GM20000 (cell line): Measurements from ENCODE around the gene ZNF74.
"Not testable (repeated sequence)": the region's sequence is repeated elsewhere in the genome, so short reads cannot be mapped to it uniquely, and the experiment has no call there.

ENCODE experiments used
- DNase-seq: peaks from one replicate; pipeline ENCODE4 v3.0.0; 2012; ENCODE audit warnings: low spot score
- TF ChIP-seq, protein P1 (sequence below): IDR thresholded peaks from 2 replicates; pipeline ENCODE4 v1.5.1; 2012; ENCODE audit warnings: mild to moderate bottlenecking, control low read depth; ENCODE audit errors: extremely low read depth, missing control alignments

ZNF74 gene

DNA sequence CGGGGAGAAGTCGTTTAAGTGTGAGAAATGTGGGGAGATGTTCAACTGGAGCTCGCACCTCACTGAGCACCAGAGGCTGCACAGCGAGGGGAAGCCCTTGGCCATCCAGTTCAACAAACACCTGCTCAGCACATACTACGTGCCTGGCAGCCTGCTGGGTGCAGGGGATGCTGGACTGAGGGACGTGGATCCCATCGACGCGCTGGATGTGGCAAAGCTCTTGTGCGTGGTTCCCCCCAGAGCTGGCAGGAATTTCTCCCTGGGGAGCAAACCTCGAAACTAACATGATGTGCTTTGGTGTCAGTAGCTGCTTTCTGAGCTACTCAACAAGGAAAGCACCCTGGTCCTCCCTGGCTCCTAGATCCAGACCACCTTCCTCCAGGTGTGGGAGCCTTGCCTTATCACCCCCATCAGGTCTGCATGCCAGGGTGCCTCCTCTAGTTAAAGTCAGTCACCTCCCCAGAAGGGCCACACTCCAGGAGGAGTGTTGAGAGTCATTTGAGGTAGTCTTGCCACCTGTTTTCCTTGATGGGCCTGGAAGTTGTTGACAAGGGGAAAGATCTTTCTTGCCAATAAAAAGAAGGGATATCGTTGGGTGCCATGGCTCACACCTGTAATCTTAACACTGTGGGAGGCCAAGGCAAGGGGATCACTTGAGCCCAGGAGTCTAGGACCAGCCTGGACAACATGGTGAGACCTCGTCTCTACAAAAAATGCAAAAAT, 12.9 kb downstream of the ZNF74 start:
- DNase-seq: no peak
- TF ChIP-seq, protein P1, sequence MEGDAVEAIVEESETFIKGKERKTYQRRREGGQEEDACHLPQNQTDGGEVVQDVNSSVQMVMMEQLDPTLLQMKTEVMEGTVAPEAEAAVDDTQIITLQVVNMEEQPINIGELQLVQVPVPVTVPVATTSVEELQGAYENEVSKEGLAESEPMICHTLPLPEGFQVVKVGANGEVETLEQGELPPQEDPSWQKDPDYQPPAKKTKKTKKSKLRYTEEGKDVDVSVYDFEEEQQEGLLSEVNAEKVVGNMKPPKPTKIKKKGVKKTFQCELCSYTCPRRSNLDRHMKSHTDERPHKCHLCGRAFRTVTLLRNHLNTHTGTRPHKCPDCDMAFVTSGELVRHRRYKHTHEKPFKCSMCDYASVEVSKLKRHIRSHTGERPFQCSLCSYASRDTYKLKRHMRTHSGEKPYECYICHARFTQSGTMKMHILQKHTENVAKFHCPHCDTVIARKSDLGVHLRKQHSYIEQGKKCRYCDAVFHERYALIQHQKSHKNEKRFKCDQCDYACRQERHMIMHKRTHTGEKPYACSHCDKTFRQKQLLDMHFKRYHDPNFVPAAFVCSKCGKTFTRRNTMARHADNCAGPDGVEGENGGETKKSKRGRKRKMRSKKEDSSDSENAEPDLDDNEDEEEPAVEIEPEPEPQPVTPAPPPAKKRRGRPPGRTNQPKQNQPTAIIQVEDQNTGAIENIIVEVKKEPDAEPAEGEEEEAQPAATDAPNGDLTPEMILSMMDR: no peak

DNA sequence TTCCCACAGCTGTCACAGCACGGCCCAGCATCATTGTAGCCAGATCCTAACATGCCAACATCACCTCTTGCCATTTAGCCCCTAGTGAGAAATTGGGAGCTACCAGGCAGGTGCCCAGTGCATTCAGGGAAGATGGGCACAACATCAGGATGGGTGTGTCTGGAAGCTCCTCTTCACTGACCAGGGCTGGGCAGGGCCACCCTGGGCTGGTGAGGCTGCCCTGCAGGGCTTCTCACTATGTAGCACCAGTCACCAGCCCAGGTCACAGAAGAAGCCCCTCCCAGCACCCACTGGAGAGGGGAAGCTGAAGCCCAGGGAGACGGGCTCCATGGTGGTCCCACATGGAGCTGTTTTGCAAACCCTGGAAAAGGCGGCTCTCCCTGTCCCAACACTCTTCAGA, 13.9 kb downstream of the ZNF74 start:
- DNase-seq: no peak
- TF ChIP-seq, protein P1: no peak

DNA sequence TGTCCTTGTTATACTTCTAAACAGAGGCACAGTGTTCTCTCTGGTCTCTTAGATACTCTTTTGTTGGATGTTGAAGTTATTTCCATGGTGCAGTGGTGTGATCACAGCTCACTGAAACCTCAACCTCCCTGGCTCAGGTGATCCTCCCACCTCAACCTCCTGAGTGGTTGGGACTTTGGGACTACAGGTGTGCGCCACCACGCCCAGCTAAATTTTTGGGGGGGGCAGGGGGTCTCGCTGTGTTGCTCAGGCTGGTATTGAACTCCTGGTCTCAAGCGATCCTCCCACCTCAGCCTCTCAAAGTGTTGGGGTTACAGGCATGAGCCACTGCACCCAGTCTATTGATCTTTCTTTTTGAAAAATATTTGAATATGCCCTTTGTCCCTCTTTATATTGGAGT, 14.9 kb downstream of the ZNF74 start:
- no peak for DNase-seq
- TF ChIP-seq, protein P1: no peak

DNA sequence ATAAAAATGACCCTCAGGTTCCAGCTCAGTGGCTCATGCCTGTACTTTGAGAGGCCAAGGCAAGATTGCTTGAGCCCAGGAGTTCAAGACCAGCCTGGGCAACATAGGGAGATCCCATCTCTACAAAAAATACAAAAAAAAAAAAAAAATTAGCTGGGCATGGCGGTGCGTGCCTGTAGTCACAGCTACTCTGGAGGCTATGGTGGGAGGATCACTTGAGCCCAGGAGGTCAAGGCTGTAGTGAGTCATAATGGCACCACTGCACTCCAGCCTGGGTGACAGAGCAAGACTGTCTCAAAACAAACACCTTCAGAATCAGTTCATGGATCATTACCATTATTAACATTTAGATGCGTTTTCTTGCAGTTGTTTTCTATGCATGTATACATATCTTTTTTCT, 15.4 kb downstream of the ZNF74 start:
- not testable (repeated sequence) for DNase-seq

DNA sequence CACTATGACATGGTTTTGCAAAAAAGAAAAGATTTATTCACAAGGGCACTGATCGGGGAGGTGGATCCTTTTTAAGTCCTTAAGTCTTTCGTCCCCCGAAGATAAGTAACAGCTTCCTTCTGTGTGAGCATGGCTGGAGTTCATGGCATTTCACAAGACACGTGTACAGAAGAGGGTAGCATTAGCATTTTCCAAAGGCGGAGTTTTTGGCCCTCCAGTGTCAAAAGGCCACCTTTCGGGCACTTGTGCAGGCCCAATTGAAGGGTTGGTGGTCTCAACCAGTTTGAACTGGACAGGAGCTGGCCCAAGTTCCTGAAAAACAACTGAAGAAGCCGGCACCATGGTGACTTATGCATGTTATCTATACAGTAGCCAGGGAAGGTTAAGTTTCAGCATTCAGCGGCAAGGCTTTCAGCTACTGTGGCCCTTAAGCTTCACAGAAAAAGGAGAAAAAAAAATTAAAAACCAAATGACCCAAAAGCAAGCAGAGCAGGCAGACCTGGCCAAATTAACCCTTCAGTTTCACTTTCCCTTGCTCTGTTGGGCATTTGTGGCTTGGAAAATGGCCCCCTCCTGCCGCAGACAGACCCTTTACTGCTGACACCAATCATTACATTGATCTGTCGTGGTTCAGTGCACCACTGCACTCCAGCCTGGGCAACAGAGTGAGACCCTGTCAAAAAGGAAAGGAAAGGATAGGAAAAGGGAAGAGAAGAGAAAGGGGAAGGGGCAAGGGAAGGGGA, 18.7 kb downstream of the ZNF74 start:
- DNase-seq: no peak
- TF ChIP-seq, protein P1: no peak

DNA sequence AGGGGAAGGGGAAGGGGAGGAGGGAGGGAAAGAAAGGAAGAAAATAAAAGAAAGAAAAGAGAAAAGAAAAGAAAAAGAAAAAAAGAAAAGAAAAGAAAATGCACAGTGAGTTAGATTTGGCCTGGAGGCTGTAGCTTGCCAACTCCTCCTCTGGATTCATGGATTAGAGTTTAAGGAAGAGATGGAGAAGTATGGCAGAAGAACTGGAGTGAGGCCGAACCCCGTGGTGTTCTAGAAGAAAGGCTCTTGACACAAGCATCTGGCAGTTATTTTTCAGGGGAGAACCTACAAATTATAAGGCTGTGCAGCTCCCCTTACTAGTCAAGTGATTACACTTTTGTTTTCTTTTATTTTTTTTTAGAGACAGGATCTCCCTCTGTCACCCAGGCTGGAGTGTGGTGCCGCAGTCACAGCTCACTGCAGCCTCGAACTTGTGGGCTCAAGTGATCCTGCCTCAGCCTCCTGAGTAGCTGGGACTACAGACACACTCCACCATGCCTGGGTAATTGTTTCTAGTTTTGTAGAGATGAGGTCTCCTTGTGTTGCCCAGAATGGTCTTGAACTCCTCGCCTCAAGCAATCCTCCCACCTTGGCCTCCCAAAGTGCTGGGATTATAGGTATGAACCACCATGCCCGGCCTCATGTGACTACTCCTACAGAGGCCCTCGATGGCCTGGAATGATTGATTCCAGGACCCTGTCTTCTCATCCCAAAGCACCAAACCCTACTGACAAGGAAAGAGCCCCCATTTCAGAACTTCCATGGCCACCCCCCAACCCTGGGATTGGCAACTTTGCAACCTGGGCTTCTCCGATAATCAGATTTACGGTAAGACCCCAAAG, 19.5 kb downstream of the ZNF74 start:
- TF ChIP-seq, protein P1: no peak
- DNase-seq: no peak

DNA sequence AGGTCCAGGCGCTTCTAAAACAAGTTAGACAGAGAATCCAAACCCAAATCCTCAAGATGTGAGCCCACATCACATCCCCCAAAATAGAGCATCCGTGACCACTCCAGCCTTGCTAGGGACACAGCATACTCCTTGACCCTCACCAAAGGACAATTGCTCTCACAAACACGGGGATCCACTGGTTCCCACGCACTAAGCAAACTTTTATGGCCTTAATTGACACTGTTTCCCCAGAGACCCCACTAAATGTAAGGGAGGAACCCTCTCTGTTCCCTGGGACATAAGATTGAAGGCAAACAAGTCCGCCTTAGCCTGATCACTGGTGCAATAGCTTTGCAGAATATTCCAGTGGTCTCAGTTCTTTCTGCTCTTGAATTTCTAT, 20.1 kb downstream of the ZNF74 start:
- DNase-seq: no peak
- TF ChIP-seq, protein P1: no peak
